ENCODE data around the gene EMID1. TPM values are rescaled to one million over a fixed set of nuclear protein-coding genes. Genes with fewer than 3 reads are reported as not detected.

The EMID1 gene
- total RNA-seq, 3 donors from 2014 or later (not counting 1 experiment from before 2014, with no cell fraction given) = 0.59 to 1.3 (median 0.65) TPM

GRCh38 chr22:29187831-29188230 is 17.9 kb upstream of the EMID1 start:
- Mint-ChIP-seq H3K27me3 (ENCODE audit: low read depth in 2 of 2) (no peaks in the 10 kb centered on the region), H3K36me3 (no peaks in the 10 kb centered on the region), H3K27ac (no peak overlapping the region), H3K9me3 (no peaks in the 10 kb centered on the region), H3K4me1 (no peaks in the 10 kb centered on the region), H3K4me3 (no peak overlapping the region)
- ATAC-seq (no peak), DNase-seq (no peak)
- 91% methylated on average over 7 of the region's 7 CpGs for WGBS (ENCODE audit: insufficient coverage)
- Histone ChIP-seq H3K27me3 (ENCODE audit: control insufficient read depth, insufficient read depth, low read length) (no peaks in the 10 kb centered on the region), H3K36me3 (ENCODE audit: control insufficient read depth, insufficient read depth, low read length) (no peaks in the 10 kb centered on the region), H3K4me3 (ENCODE audit: low read length) (no peak overlapping the region), H3K27ac (ENCODE audit: low read length) (no peak overlapping the region), H3K9me3 (ENCODE audit: control insufficient read depth, insufficient read depth, low read length) (no peaks in the 10 kb centered on the region), H3K4me1 (ENCODE audit: control insufficient read depth, insufficient read depth, low read length) (no peaks in the 10 kb centered on the region)
- intact Hi-C loops (cut with micrococcal nuclease) = no loop called here
- TF ChIP-seq CTCF (IDR thresholded peaks at IDR 0.05) = no peak

DNA sequence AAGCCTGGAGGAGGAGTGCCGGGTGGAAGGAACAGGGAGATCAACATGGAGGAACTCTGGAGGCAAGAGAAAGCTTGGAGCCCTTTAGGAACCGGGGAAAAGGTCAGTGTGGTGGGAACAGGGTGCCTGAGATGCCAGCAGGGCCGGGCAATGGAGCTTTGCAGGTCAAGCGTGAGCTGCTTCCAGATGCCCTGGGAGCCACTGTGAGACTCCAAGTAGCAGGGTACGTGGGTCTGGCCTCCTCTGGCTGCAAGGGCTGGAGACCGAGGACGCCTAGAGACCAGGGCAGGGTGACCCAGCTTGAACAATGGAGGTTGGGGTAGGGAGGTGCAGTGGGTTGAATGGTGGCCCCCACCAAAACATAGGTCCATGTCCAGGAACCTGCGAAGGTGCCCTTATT is 15.6 kb upstream of the EMID1 start:
- TF ChIP-seq CTCF (IDR thresholded peaks at IDR 0.05) = no peak
- DNase-seq (no peak), ATAC-seq (no peak)
- Mint-ChIP-seq H3K4me3 (no peak overlapping the region), H3K9me3 (no peaks in the 10 kb centered on the region), H3K36me3 (no peaks in the 10 kb centered on the region), H3K4me1 (no peaks in the 10 kb centered on the region), H3K27me3 (ENCODE audit: low read depth in 2 of 2) (no peaks in the 10 kb centered on the region), H3K27ac (no peak overlapping the region)
- no peak overlapping the region for H3K27ac ChIP-seq (ENCODE audit: low read length)
- H3K4me3 ChIP-seq (ENCODE audit: low read length) = no peak overlapping the region
- H3K4me1 ChIP-seq (ENCODE audit: control insufficient read depth, insufficient read depth, low read length) = no peaks in the 10 kb centered on the region
- no peaks in the 10 kb centered on the region for H3K36me3 ChIP-seq (ENCODE audit: control insufficient read depth, insufficient read depth, low read length)
- no peaks in the 10 kb centered on the region for H3K27me3 ChIP-seq (ENCODE audit: control insufficient read depth, insufficient read depth, low read length)
- H3K9me3 ChIP-seq (ENCODE audit: control insufficient read depth, insufficient read depth, low read length) = no peaks in the 10 kb centered on the region
- WGBS (ENCODE audit: insufficient coverage) = 80% methylated on average over 8 of the region's 8 CpGs
- intact Hi-C loops (cut with micrococcal nuclease) = no loop called here

DNA sequence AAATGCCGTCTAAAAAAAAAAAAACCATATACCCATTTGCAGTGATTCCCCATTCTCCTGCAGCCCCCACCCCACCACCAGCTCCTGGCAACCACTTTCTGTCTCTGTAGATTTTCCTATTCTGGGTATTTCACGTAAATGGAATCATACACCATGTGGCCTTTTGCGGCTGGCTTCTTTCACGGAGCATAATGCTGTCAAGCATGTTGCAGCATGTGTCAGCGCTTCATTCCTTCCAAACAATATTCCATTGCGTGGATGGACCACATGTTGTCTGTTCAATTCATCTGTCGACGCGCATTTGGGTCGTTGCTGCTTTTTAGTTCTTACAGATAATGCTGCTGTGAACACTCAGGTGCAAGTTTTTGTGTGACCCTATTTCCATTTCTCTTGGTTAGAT is 14.8 kb upstream of the EMID1 start:
- no peaks in the 10 kb centered on the region for H3K36me3 Mint-ChIP-seq
- intact Hi-C loops (cut with micrococcal nuclease) = no loop called here
- ATAC-seq = no peak
- H3K36me3 ChIP-seq (ENCODE audit: control insufficient read depth, insufficient read depth, low read length) = no peaks in the 10 kb centered on the region
- H3K27ac Mint-ChIP-seq = no peak overlapping the region
- no peak overlapping the region for H3K4me3 Mint-ChIP-seq
- no peak overlapping the region for H3K4me3 ChIP-seq (ENCODE audit: low read length)
- H3K4me1 ChIP-seq (ENCODE audit: control insufficient read depth, insufficient read depth, low read length) = no peaks in the 10 kb centered on the region
- H3K4me1 Mint-ChIP-seq = peaks cover 0 to 5% of the 10 kb centered on the region in 2 donors
- H3K27me3 Mint-ChIP-seq (ENCODE audit: low read depth in 2 of 2) = no peaks in the 10 kb centered on the region
- no peaks in the 10 kb centered on the region for H3K27me3 ChIP-seq (ENCODE audit: control insufficient read depth, insufficient read depth, low read length)
- no peak for DNase-seq
- no peaks in the 10 kb centered on the region for H3K9me3 ChIP-seq (ENCODE audit: control insufficient read depth, insufficient read depth, low read length)
- no peaks in the 10 kb centered on the region for H3K9me3 Mint-ChIP-seq
- no peak for TF ChIP-seq CTCF (IDR thresholded peaks at IDR 0.05)
- WGBS (ENCODE audit: insufficient coverage) = 97% methylated on average over 10 of the region's 10 CpGs
- no peak overlapping the region for H3K27ac ChIP-seq (ENCODE audit: low read length)

GRCh38 chr22:29193021-29193420 is 12.7 kb upstream of the EMID1 start:
- Histone ChIP-seq H3K27me3 (ENCODE audit: control insufficient read depth, insufficient read depth, low read length) (no peaks in the 10 kb centered on the region), H3K27ac (ENCODE audit: low read length) (no peak overlapping the region), H3K4me1 (ENCODE audit: control insufficient read depth, insufficient read depth, low read length) (no peaks in the 10 kb centered on the region), H3K4me3 (ENCODE audit: low read length) (no peak overlapping the region), H3K9me3 (ENCODE audit: control insufficient read depth, insufficient read depth, low read length) (no peaks in the 10 kb centered on the region), H3K36me3 (ENCODE audit: control insufficient read depth, insufficient read depth, low read length) (no peaks in the 10 kb centered on the region)
- H3K36me3 Mint-ChIP-seq = no peaks in the 10 kb centered on the region
- DNase-seq = no peak
- TF ChIP-seq CTCF (IDR thresholded peaks at IDR 0.05) = no peak
- peaks cover 0 to 5% of the 10 kb centered on the region in 2 donors for H3K4me1 Mint-ChIP-seq
- 96% methylated on average over 7 of the region's 8 CpGs for WGBS (ENCODE audit: insufficient coverage)
- H3K9me3 Mint-ChIP-seq = no peaks in the 10 kb centered on the region
- ATAC-seq = no peak
- no peak overlapping the region for H3K27ac Mint-ChIP-seq
- intact Hi-C loops (cut with micrococcal nuclease) = no loop called here
- H3K27me3 Mint-ChIP-seq (ENCODE audit: low read depth in 2 of 2) = no peaks in the 10 kb centered on the region
- no peak overlapping the region for H3K4me3 Mint-ChIP-seq

Measured in natural killer cell (primary cell).